Measurements from ENCODE around the gene RBPMS2.

GRCh38 chr15:64803526-64803925 lies 28.1 kb upstream of the RBPMS2 start:
- TF ChIP-seq POLR2A (IDR thresholded peaks at IDR 0.05) (no peak), CTCF (IDR thresholded peaks at IDR 0.05) (no peak)

Data from gastroesophageal sphincter (tissue), 3 donors.